Measurements from ENCODE around the gene MMP15. TPM values are rescaled to one million over a fixed set of nuclear protein-coding genes. Genes with fewer than 3 reads are reported as not detected.

Gene MMP15
- total and polyA plus RNA-seq, 4 donors: 7.0 to 38.8 (median 21.4) TPM

GRCh38 chr16:58012481-58012880 is 13.1 kb upstream of the MMP15 start:
- no peak overlapping the region for H3K27ac ChIP-seq (ENCODE audit: low read depth in 1 of 2, low read length in 2 of 2)
- no peak overlapping the region for H3K4me3 ChIP-seq (ENCODE audit: low read depth in 1 of 3, low read length in 3 of 3)
- no peaks in the 10 kb centered on the region for H3K4me1 ChIP-seq (ENCODE audit: control insufficient read depth in 4 of 4, insufficient read depth in 4 of 4, low read length in 3 of 4)
- H3K27me3 ChIP-seq (ENCODE audit: control insufficient read depth in 4 of 4, insufficient read depth in 4 of 4, low read length in 3 of 4): no peaks in the 10 kb centered on the region
- H3K36me3 ChIP-seq (ENCODE audit: control insufficient read depth in 4 of 4, insufficient read depth in 3 of 4, low read depth in 1 of 4, low read length in 3 of 4): peaks cover 7 to 36% (median 21%) of the 10 kb centered on the region in 4 donors
- no peak overlapping the region for H3K9ac ChIP-seq (ENCODE audit: low read depth in 1 of 2, low read length in 2 of 2)
- 80% methylated on average over 9 of the region's 9 CpGs for WGBS
- DNase-seq (ENCODE audit: low spot score): no peak
- TF ChIP-seq SP1 (IDR thresholded peaks at IDR 0.05): no peak
- no peak for TF ChIP-seq HNF4G (IDR thresholded peaks at IDR 0.05)
- no peak for TF ChIP-seq FOXA1 (IDR thresholded peaks at IDR 0.05)
- TF ChIP-seq NR2F2 (IDR thresholded peaks at IDR 0.05): no peak
- no peak for TF ChIP-seq JUND (IDR thresholded peaks at IDR 0.05)
- TF ChIP-seq, protein P1, sequence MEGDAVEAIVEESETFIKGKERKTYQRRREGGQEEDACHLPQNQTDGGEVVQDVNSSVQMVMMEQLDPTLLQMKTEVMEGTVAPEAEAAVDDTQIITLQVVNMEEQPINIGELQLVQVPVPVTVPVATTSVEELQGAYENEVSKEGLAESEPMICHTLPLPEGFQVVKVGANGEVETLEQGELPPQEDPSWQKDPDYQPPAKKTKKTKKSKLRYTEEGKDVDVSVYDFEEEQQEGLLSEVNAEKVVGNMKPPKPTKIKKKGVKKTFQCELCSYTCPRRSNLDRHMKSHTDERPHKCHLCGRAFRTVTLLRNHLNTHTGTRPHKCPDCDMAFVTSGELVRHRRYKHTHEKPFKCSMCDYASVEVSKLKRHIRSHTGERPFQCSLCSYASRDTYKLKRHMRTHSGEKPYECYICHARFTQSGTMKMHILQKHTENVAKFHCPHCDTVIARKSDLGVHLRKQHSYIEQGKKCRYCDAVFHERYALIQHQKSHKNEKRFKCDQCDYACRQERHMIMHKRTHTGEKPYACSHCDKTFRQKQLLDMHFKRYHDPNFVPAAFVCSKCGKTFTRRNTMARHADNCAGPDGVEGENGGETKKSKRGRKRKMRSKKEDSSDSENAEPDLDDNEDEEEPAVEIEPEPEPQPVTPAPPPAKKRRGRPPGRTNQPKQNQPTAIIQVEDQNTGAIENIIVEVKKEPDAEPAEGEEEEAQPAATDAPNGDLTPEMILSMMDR (IDR thresholded peaks at IDR 0.05; ENCODE audit: low read depth, low read length, missing input control): no peak
- TF ChIP-seq YY1 (IDR thresholded peaks at IDR 0.05): no peak
- TF ChIP-seq ZBTB33 (IDR thresholded peaks at IDR 0.05): no peak
- TF ChIP-seq RXRA (IDR thresholded peaks at IDR 0.05): no peak
- TF ChIP-seq, protein P2, sequence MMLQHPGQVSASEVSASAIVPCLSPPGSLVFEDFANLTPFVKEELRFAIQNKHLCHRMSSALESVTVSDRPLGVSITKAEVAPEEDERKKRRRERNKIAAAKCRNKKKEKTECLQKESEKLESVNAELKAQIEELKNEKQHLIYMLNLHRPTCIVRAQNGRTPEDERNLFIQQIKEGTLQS (IDR thresholded peaks at IDR 0.05): no peak
- TF ChIP-seq REST (IDR thresholded peaks at IDR 0.05): no peak
- no peaks in the 10 kb centered on the region for H3K9me3 ChIP-seq (ENCODE audit: control insufficient read depth in 4 of 4, low read length in 3 of 4)

DNA sequence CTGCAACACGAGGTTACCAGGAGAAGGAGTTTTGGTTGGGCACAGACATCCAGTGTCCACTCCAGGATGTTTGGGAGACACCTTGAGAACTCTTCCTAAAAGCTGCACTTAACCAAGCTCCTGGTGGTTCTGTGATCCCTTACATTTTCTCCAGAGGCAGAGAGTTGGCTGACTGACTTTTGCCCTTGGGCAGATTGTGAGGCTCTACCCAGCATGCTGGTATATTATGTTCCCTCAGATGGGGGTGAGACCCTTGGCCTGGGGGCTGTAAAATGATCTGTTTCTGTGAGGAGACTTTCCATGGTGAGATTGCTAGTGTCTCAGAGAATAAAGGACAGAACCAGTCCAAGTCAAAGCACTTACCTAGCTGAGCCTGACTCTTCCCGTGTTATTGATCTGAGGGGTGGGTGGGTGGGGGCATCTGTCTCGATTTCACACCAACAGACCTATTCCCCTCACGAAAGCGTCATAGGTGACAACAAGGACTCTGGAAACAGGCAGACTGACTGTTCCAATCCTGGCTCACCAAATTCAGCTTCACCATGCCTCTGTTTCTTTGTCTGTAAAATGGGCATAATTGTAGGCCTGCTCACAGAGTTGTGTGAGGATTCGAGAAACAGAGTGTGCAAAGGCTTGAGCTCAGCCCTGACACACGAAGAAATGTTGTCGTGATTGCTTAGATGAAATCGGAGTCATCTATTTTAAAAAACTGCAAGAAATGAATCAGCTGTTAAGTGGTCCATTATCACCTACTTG is 12.2 kb upstream of the MMP15 start:
- no peak overlapping the region for H3K9ac ChIP-seq (ENCODE audit: low read depth in 1 of 2, low read length in 2 of 2)
- peaks cover 6 to 36% (median 21%) of the 10 kb centered on the region in 4 donors for H3K36me3 ChIP-seq (ENCODE audit: control insufficient read depth in 4 of 4, insufficient read depth in 3 of 4, low read depth in 1 of 4, low read length in 3 of 4)
- no peak overlapping the region for H3K4me3 ChIP-seq (ENCODE audit: low read depth in 1 of 3, low read length in 3 of 3)
- no peaks in the 10 kb centered on the region for H3K27me3 ChIP-seq (ENCODE audit: control insufficient read depth in 4 of 4, insufficient read depth in 4 of 4, low read length in 3 of 4)
- no peak for DNase-seq (ENCODE audit: low spot score)
- WGBS: 92% methylated on average over 9 of the region's 9 CpGs
- TF ChIP-seq JUND (IDR thresholded peaks at IDR 0.05) (no peak), HNF4G (IDR thresholded peaks at IDR 0.05) (no peak), REST (IDR thresholded peaks at IDR 0.05) (no peak), RXRA (IDR thresholded peaks at IDR 0.05) (no peak), RAD21 (IDR thresholded peaks at IDR 0.05) (no peak), MAX (IDR thresholded peaks at IDR 0.05) (no peak), NR2F2 (IDR thresholded peaks at IDR 0.05) (no peak)
- TF ChIP-seq, protein P1 (IDR thresholded peaks at IDR 0.05; ENCODE audit: low read depth, low read length, missing input control): no peak
- H3K27ac ChIP-seq (ENCODE audit: low read depth in 1 of 2, low read length in 2 of 2): no peak overlapping the region
- H3K9me3 ChIP-seq (ENCODE audit: control insufficient read depth in 4 of 4, low read length in 3 of 4): no peaks in the 10 kb centered on the region
- no peaks in the 10 kb centered on the region for H3K4me1 ChIP-seq (ENCODE audit: control insufficient read depth in 4 of 4, insufficient read depth in 4 of 4, low read length in 3 of 4)

Data from liver (tissue), 9 donors.